ENCODE results near the gene KCNH6.

KCNH6 gene

GRCh38 chr17:63544467-63545301 is 21.5 kb downstream of the KCNH6 start:
- no peak for TF ChIP-seq GLIS3 (CRISPR knock-in tag; IDR thresholded peaks at IDR 0.05)
- TF ChIP-seq ZC3H10 (CRISPR knock-in tag; IDR thresholded peaks at IDR 0.05): no peak
- TF ChIP-seq ZNF565 (CRISPR knock-in tag; conservative IDR thresholded peaks at IDR 0.05; ENCODE audit: low read depth): no peak
- no peak for TF ChIP-seq POU6F1 (CRISPR knock-in tag; IDR thresholded peaks at IDR 0.05; ENCODE audit: borderline replicate concordance, low read depth)
- no peak for TF ChIP-seq ZNF8 (CRISPR knock-in tag; IDR thresholded peaks at IDR 0.05)
- TF ChIP-seq OSR1 (CRISPR knock-in tag; IDR thresholded peaks at IDR 0.05): no peak
- no peak for TF ChIP-seq CREB5 (CRISPR knock-in tag; IDR thresholded peaks at IDR 0.05; ENCODE audit: low read depth)
- TF ChIP-seq ARNTL (CRISPR knock-in tag; IDR thresholded peaks at IDR 0.05; ENCODE audit: borderline replicate concordance, low read depth): no peak
- no peak for TF ChIP-seq TOX (CRISPR knock-in tag; IDR thresholded peaks at IDR 0.05; ENCODE audit: borderline replicate concordance)
- TF ChIP-seq CSRNP3 (CRISPR knock-in tag; IDR thresholded peaks at IDR 0.05): no peak
- no peak for TF ChIP-seq ESRRG (CRISPR knock-in tag; IDR thresholded peaks at IDR 0.05)
- no peak for TF ChIP-seq BACH2 (CRISPR knock-in tag; IDR thresholded peaks at IDR 0.05; ENCODE audit: borderline replicate concordance)
- TF ChIP-seq ZFP30 (CRISPR knock-in tag; IDR thresholded peaks at IDR 0.05): no peak
- TF ChIP-seq RARB (CRISPR knock-in tag; IDR thresholded peaks at IDR 0.05): no peak

GRCh38 chr17:63546308-63547082 is 23.3 kb downstream of the KCNH6 start:
- ATAC-seq: no peak
- no peak for TF ChIP-seq CSRNP3 (CRISPR knock-in tag; IDR thresholded peaks at IDR 0.05)

More at GRCh38 chr17:63544467-63545301, 21.5 kb downstream of the KCNH6 start:
- ATAC-seq: no peak

- TF ChIP-seq ZFP3 (CRISPR knock-in tag; IDR thresholded peaks at IDR 0.05) (no peak), CSDC2 (CRISPR knock-in tag; IDR thresholded peaks at IDR 0.05) (no peak), ZNF565 (CRISPR knock-in tag; conservative IDR thresholded peaks at IDR 0.05; ENCODE audit: low read depth) (no peak), TCF4 (CRISPR knock-in tag; IDR thresholded peaks at IDR 0.05; ENCODE audit: borderline replicate concordance) (no peak), TOX (CRISPR knock-in tag; IDR thresholded peaks at IDR 0.05; ENCODE audit: borderline replicate concordance) (no peak), CREB5 (CRISPR knock-in tag; IDR thresholded peaks at IDR 0.05; ENCODE audit: low read depth) (no peak)
- no peak for ATAC-seq
Measured at GRCh38 chr17:63547083-63547523, 23.9 kb downstream of the KCNH6 start.

GRCh38 chr17:63549289-63549945 is 26.3 kb downstream of the KCNH6 start:
- TF ChIP-seq ZNF565 (CRISPR knock-in tag; conservative IDR thresholded peaks at IDR 0.05; ENCODE audit: low read depth) (no peak), ZFP3 (CRISPR knock-in tag; IDR thresholded peaks at IDR 0.05) (0 out of 2 replicates have a peak, but pooled peaks have one; percentile 43), BACH2 (CRISPR knock-in tag; IDR thresholded peaks at IDR 0.05; ENCODE audit: borderline replicate concordance) (no peak), RARB (CRISPR knock-in tag; IDR thresholded peaks at IDR 0.05) (no peak)
- peak; percentile 38 for ATAC-seq

All from SK-N-SH treated with all-trans-retinoic acid at 6 μM for 48 hours (cell line).